WTC11 (cell line): Measurements from ENCODE around the gene GET4. TPM values are rescaled to one million over a fixed set of nuclear protein-coding genes. Genes with fewer than 3 reads are reported as not detected.
A peak's percentile ranks its signal among the peaks of the same experiment; 100 is the strongest.

Experiments
- ATAC-seq: fragments of 200-7000 bp; cut with Tn5 transposase; 2 replicates; pipeline ENCODE4 v1.10.0; 2021; ENCODE audit warnings: mild to moderate bottlenecking, moderate library complexity
- CTCF ChIA-PET: fragments of 300-600 bp; sonication (Branson Sonifier 250); formaldehyde crosslinking; loops from one replicate; lab custom pipeline; 2021; ENCODE audit warnings: antibody characterized with exemption; lab: Charles Lee
- POLR2A ChIA-PET: fragments of 350-600 bp; sonication (Branson Sonifier 250); formaldehyde crosslinking; loops from one replicate; lab custom pipeline; 2021; ENCODE audit warnings: antibody characterized with exemption; lab: Charles Lee
- DNase-seq: peaks from one replicate; pipeline ENCODE4 v3.0.0; 2021; ENCODE audit warnings: low spot score
- H3K27ac Mint-ChIP-seq: 2 replicates; pipeline ENCODE4 v1.8.0; 2021; ENCODE audit warnings: mixed read lengths
- H3K27me3 Mint-ChIP-seq: 2 replicates; pipeline ENCODE4 v1.8.0; 2021; ENCODE audit warnings: low read depth, mild to moderate bottlenecking, moderate library complexity, mixed read lengths
- H3K36me3 Mint-ChIP-seq: 2 replicates; pipeline ENCODE4 v1.8.0; 2021; ENCODE audit warnings: mixed read lengths
- H3K4me1 Mint-ChIP-seq: 2 replicates; pipeline ENCODE4 v1.8.0; 2022; ENCODE audit warnings: mixed read lengths
- H3K4me3 Mint-ChIP-seq: 2 replicates; pipeline ENCODE4 v1.8.0; 2021; ENCODE audit warnings: mild to moderate bottlenecking, moderate library complexity, mixed read lengths
- H3K9me3 Mint-ChIP-seq: 2 replicates; pipeline ENCODE4 v1.8.0; 2021; ENCODE audit warnings: mixed read lengths
- ATF1 ChIP-seq: sonication (generic); formaldehyde crosslinking; IDR thresholded peaks from 2 replicates; pipeline ENCODE4 v1.8.1; 2023; ENCODE audit warnings: mild to moderate bottlenecking, moderate library complexity, missing genetic modification reagents
- ATF6 ChIP-seq: sonication (generic); formaldehyde crosslinking; IDR thresholded peaks from 2 replicates; pipeline ENCODE4 v1.8.1; 2023; ENCODE audit warnings: mild to moderate bottlenecking, missing genetic modification reagents
- CREB1 ChIP-seq: sonication (generic); formaldehyde crosslinking; IDR thresholded peaks from 2 replicates; pipeline ENCODE4 v1.8.0; 2023; ENCODE audit warnings: mild to moderate bottlenecking, missing genetic modification reagents
- ELF4 ChIP-seq: sonication (generic); formaldehyde crosslinking; IDR thresholded peaks from 2 replicates; pipeline ENCODE4 v1.8.1; 2022; ENCODE audit warnings: low read depth, mild to moderate bottlenecking, moderate library complexity, missing genetic modification reagents
- ERG ChIP-seq: fragments of 250-450 bp; sonication (Bioruptor Pico); IDR thresholded peaks from 2 replicates; pipeline ENCODE4 v1.8.0; 2021; ENCODE audit warnings: mild to moderate bottlenecking
- ETV6 ChIP-seq: sonication (generic); formaldehyde crosslinking; IDR thresholded peaks from 2 replicates; pipeline ENCODE4 v1.8.1; 2022; ENCODE audit warnings: mild to moderate bottlenecking, missing genetic modification reagents
- GRHL2 ChIP-seq: fragments of 250-450 bp; sonication (Bioruptor Pico); IDR thresholded peaks from 2 replicates; pipeline ENCODE4 v1.8.0; 2022; ENCODE audit warnings: mild to moderate bottlenecking, moderate library complexity; ENCODE audit not compliant: insufficient replicate concordance, severe bottlenecking
- HMGA2 ChIP-seq: fragments of 250-450 bp; sonication (Bioruptor Pico); IDR thresholded peaks from 2 replicates; pipeline ENCODE4 v1.4.0; 2021; ENCODE audit warnings: mild to moderate bottlenecking, moderate library complexity
- IRF2 ChIP-seq: sonication (generic); formaldehyde crosslinking; IDR thresholded peaks from 2 replicates; pipeline ENCODE4 v1.8.0; 2022; ENCODE audit warnings: low read depth, missing genetic modification reagents, borderline replicate concordance
- NFYB ChIP-seq: sonication (generic); formaldehyde crosslinking; conservative IDR thresholded peaks from 2 replicates; pipeline ENCODE4 v1.8.0; 2022; ENCODE audit warnings: low read depth, missing genetic modification reagents
- SMAD3 ChIP-seq: sonication (generic); formaldehyde crosslinking; IDR thresholded peaks from 2 replicates; pipeline ENCODE4 v1.8.0; 2022; ENCODE audit warnings: missing genetic modification reagents, mild to moderate bottlenecking, borderline replicate concordance
- SMAD4 ChIP-seq: sonication (generic); formaldehyde crosslinking; IDR thresholded peaks from 2 replicates; pipeline ENCODE4 v1.8.0; 2022; ENCODE audit warnings: mild to moderate bottlenecking, missing genetic modification reagents
- SP1 ChIP-seq: sonication (generic); formaldehyde crosslinking; conservative IDR thresholded peaks from 2 replicates; pipeline ENCODE4 v1.8.1; 2022; ENCODE audit warnings: missing genetic modification reagents
- ZBTB21 ChIP-seq: sonication (generic); formaldehyde crosslinking; IDR thresholded peaks from 2 replicates; pipeline ENCODE4 v1.8.1; 2023; ENCODE audit warnings: mild to moderate bottlenecking, missing genetic modification reagents, borderline replicate concordance
- ZNF232 ChIP-seq: sonication (generic); formaldehyde crosslinking; IDR thresholded peaks from 2 replicates; pipeline ENCODE4 v1.8.0; 2022; ENCODE audit warnings: mild to moderate bottlenecking, missing genetic modification reagents
- ZNF263 ChIP-seq: sonication (generic); formaldehyde crosslinking; IDR thresholded peaks from 2 replicates; pipeline ENCODE4 v1.8.1; 2022; ENCODE audit warnings: low read depth, mild to moderate bottlenecking, moderate library complexity, missing genetic modification reagents
- ZNF416 ChIP-seq: fragments of 250-450 bp; sonication (Bioruptor Pico); IDR thresholded peaks from 2 replicates; pipeline ENCODE4 v1.9.0; 2021; ENCODE audit warnings: mild to moderate bottlenecking, inconsistent platforms
- ZNF671 ChIP-seq: fragments of 250-450 bp; sonication (Bioruptor Pico); IDR thresholded peaks from 2 replicates; pipeline ENCODE4 v1.8.0; 2021; ENCODE audit warnings: mild to moderate bottlenecking
- total RNA-seq: library from RNA; stranded (reverse); gene quantifications from 3 replicates; pipeline ENCODE4 v1.2.3, GENCODE V29; 2021
- TF ChIP-seq, protein P1 (sequence below): fragments of 200-600 bp; IDR thresholded peaks from 2 replicates; pipeline ENCODE4 v1.8.0; 2022; ENCODE audit warnings: antibody characterized with exemption
- TF ChIP-seq, protein P2 (sequence below): fragments of 250-450 bp; sonication (Bioruptor Pico); IDR thresholded peaks from 2 replicates; pipeline ENCODE4 v1.9.0; 2021; ENCODE audit warnings: mild to moderate bottlenecking

The GET4 gene
- total RNA-seq, 1 experiment from 2014 or later, result 73.0 TPM

GRCh38 chr7:920351-921070, 44.2 kb downstream of the GET4 start:
- DNase-seq (peak; percentile 11), ATAC-seq (no peak)
- ChIA-PET CTCF (interaction anchor here (0.6 kb wide), 1 partner anchor 112 kb away, joined by 7 read pairs; no protein-coding TSS in a partner anchor), POLR2A (no interaction called here)
- no peak overlapping the region for H3K4me3 Mint-ChIP-seq
- no peaks in the 10 kb centered on the region for H3K36me3 Mint-ChIP-seq
- no peak for TF ChIP-seq ELF4 (CRISPR knock-in tag)
- H3K4me1 Mint-ChIP-seq, result no peaks in the 10 kb centered on the region
- no peak overlapping the region for H3K27ac Mint-ChIP-seq
- H3K27me3 Mint-ChIP-seq, result no peaks in the 10 kb centered on the region
- no peaks in the 10 kb centered on the region for H3K9me3 Mint-ChIP-seq

GRCh38 chr7:921071-921461, 44.7 kb downstream of the GET4 start:
- H3K9me3 Mint-ChIP-seq, result no peaks in the 10 kb centered on the region
- H3K36me3 Mint-ChIP-seq, result no peaks in the 10 kb centered on the region
- H3K4me3 Mint-ChIP-seq, result no peak overlapping the region
- H3K4me1 Mint-ChIP-seq, result no peaks in the 10 kb centered on the region
- H3K27ac Mint-ChIP-seq, result no peak overlapping the region
- peak; percentile 4 for DNase-seq
- no peak for TF ChIP-seq IRF2 (CRISPR knock-in tag)
- POLR2A ChIA-PET, result no interaction called here
- no peak for ATAC-seq
- H3K27me3 Mint-ChIP-seq, result no peaks in the 10 kb centered on the region
- CTCF ChIA-PET, result interaction anchor here (0.6 kb wide), 1 partner anchor 112 kb away, joined by 7 read pairs; no protein-coding TSS in a partner anchor

DNA sequence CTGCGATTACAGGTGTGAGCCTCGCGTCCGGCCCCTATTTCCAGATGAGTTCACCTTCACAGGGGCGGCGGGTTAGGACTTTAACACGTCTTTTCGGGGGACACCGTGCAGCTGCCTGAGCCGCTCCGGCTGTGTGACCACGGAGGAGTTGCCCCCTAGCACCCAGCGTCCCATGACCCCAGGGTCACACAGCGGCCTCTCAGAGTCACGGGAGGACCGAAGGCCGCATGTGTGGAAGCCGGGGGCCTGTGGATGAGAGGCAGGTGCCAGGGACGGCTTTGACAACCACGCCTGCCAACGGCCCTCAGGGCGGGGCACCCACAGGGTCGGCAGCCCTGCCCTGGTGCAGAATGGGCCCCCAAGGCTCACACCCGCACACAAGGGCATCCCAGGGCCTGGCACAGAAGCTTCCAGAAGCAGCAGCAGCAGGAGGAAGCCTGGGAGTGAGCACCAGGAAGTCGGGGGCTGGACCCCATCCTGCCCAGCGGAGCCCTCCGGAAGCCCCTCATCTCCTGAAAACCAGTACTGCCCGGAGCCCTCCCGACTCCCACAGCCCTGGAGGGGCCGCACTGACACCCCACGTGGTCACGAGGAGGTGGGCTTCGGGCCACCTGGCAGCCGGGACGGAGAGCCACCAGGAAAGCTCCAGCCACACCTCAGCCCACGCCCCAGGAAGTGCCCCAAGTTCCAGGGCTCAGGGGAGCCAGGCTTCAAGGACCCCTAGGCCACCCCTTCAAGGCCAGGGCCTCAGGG, 45.4 kb downstream of the GET4 start:
- Mint-ChIP-seq H3K27me3 (no peaks in the 10 kb centered on the region), H3K4me1 (no peaks in the 10 kb centered on the region)
- CTCF ChIA-PET, result no interaction called here
- TF ChIP-seq NFYB (CRISPR knock-in tag), result no peak
- no peak for TF ChIP-seq ATF6 (CRISPR knock-in tag)
- TF ChIP-seq ZNF263 (CRISPR knock-in tag), result no peak
- no peak for TF ChIP-seq HMGA2
- TF ChIP-seq ZBTB21 (CRISPR knock-in tag), result no peak
- TF ChIP-seq SP1 (CRISPR knock-in tag), result no peak
- no peak for TF ChIP-seq SMAD4 (CRISPR knock-in tag)
- no peak for TF ChIP-seq IRF2 (CRISPR knock-in tag)
- no peak for TF ChIP-seq CREB1
- TF ChIP-seq GRHL2 (CRISPR knock-in tag), result no peak
- no peak for TF ChIP-seq ZNF232 (CRISPR knock-in tag)
- TF ChIP-seq ETV6, result no peak
- TF ChIP-seq ATF1 (CRISPR knock-in tag), result no peak
- no peak for TF ChIP-seq ZNF416
- TF ChIP-seq SMAD3 (CRISPR knock-in tag), result no peak
- no peak for TF ChIP-seq ZNF671 (CRISPR knock-in tag)
- TF ChIP-seq, protein P1, sequence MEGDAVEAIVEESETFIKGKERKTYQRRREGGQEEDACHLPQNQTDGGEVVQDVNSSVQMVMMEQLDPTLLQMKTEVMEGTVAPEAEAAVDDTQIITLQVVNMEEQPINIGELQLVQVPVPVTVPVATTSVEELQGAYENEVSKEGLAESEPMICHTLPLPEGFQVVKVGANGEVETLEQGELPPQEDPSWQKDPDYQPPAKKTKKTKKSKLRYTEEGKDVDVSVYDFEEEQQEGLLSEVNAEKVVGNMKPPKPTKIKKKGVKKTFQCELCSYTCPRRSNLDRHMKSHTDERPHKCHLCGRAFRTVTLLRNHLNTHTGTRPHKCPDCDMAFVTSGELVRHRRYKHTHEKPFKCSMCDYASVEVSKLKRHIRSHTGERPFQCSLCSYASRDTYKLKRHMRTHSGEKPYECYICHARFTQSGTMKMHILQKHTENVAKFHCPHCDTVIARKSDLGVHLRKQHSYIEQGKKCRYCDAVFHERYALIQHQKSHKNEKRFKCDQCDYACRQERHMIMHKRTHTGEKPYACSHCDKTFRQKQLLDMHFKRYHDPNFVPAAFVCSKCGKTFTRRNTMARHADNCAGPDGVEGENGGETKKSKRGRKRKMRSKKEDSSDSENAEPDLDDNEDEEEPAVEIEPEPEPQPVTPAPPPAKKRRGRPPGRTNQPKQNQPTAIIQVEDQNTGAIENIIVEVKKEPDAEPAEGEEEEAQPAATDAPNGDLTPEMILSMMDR, result no peak
- TF ChIP-seq ERG (CRISPR knock-in tag), result no peak
- TF ChIP-seq, protein P2, sequence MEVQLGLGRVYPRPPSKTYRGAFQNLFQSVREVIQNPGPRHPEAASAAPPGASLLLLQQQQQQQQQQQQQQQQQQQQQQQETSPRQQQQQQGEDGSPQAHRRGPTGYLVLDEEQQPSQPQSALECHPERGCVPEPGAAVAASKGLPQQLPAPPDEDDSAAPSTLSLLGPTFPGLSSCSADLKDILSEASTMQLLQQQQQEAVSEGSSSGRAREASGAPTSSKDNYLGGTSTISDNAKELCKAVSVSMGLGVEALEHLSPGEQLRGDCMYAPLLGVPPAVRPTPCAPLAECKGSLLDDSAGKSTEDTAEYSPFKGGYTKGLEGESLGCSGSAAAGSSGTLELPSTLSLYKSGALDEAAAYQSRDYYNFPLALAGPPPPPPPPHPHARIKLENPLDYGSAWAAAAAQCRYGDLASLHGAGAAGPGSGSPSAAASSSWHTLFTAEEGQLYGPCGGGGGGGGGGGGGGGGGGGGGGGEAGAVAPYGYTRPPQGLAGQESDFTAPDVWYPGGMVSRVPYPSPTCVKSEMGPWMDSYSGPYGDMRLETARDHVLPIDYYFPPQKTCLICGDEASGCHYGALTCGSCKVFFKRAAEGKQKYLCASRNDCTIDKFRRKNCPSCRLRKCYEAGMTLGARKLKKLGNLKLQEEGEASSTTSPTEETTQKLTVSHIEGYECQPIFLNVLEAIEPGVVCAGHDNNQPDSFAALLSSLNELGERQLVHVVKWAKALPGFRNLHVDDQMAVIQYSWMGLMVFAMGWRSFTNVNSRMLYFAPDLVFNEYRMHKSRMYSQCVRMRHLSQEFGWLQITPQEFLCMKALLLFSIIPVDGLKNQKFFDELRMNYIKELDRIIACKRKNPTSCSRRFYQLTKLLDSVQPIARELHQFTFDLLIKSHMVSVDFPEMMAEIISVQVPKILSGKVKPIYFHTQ (CRISPR knock-in tag), result no peak
- TF ChIP-seq, all 79 proteins: peak for 0
- no peak overlapping the region for H3K27ac Mint-ChIP-seq
- ATAC-seq (no peak), DNase-seq (peak; percentile 5)
- POLR2A ChIA-PET, result no interaction called here
- H3K36me3 Mint-ChIP-seq, result no peaks in the 10 kb centered on the region
- H3K4me3 Mint-ChIP-seq, result no peak overlapping the region
- no peaks in the 10 kb centered on the region for H3K9me3 Mint-ChIP-seq
